ENCODE results near the gene RASAL1.
A peak's percentile ranks its signal among the peaks of the same experiment; 100 is the strongest.

RASAL1 gene

DNA sequence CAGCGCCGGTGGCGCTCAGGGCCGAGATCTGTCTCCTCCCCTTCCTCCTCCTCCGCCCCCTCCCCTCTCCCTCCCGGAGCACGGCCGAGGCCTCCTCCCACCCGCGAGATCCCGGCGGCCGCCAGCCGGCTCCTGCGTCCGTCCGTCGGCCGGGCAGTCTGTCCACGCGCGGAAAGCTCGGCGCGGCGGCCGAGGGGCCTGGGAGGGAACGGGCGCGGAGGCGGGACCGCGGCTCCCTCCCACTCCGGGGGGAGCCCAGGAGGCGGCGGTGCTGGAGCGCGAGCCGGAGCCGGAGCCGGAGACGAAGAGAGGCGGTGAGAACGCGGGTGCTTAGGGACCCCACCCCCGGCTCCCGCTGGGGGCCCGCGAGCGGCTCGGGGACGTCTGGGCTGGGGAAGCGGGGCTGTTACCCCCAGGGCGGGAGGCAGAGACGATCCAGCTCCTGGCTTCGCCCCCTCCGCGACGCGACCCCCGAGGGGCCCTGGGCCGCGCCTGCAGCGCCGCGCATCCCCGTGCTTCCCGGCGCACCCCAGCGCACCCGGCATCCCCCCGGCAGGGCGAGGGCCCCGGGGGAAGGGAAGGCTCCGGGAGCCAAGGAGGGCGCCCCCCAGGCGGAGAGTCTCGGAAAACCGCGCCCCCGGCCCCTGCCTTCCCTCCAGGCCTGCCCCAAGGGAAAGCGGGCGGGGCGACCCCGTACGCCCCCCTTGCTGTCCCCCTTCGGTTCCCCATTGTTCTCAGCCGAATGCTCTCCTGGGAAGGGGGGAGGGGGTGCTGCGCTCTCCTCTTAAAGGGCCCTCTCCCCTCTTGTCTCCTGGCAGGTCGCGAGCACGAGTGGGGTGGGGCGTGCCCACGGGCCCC, 78.7 kb downstream of the RASAL1 start, which contains the start of gene DTX1:
Gene DTX1, plus strand, starts transcription at position 100 of the 858 bp plus-strand sequence. CDS start 1,463 bp downstream, outside the sequence.
- DNase-seq (ENCODE audit: low read depth in 2 of 2), result peak in 1 of 2 donors; percentile 12

DNA sequence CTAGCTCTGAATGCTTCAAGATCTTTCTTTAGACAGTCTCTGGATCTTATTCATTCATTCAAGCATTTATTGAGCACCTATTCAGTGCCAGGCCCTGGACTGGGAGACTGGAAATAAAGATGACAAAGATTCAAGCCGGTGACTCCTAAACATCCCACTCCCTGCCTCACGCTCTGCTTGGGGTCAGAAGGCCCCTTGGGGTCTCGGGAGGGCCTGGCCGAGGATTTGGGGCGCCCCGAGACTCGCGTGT, 79.3 kb downstream of the RASAL1 start:
- DNase-seq (ENCODE audit: low read depth in 2 of 2), result no peak

DNA sequence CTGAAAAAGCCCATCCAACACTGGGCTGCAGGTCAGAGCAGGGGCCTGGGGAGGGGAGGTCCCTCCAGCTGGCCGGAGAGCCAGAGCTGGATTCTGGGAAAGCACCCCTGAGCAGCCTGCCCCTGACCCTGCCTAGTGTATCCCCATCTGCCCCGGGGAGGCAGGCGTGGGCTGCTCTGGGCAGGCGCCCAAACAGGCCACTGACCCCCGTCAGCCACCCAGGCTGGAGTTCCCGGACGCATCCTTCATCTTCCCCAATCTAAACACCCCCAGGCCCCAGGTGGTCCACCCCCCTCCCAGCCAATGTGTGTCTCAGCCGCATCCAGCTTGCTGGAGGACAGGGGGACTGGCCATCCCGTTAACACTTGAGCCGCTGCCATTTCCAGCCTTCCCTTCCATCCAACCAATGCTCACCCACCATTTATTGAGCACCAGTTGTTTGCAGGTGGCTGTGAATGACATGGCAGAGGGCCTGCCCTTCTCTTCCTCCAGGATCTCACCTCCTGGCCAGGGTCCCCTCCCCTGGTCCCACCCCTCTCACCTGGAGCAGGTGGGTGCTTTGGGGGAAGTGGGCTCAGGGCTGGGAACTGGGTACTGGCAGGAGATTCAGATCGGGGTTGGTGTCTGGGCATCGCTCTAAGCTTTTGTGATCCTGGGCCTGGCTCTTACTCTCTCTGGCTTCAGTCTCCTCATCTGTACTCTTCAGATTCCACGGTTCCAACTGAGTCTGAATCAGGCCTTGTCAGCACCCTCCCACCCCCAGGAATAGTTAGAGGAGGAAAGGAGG, 79.8 kb downstream of the RASAL1 start:
- DNase-seq (ENCODE audit: low read depth in 2 of 2), result no peak

DNA sequence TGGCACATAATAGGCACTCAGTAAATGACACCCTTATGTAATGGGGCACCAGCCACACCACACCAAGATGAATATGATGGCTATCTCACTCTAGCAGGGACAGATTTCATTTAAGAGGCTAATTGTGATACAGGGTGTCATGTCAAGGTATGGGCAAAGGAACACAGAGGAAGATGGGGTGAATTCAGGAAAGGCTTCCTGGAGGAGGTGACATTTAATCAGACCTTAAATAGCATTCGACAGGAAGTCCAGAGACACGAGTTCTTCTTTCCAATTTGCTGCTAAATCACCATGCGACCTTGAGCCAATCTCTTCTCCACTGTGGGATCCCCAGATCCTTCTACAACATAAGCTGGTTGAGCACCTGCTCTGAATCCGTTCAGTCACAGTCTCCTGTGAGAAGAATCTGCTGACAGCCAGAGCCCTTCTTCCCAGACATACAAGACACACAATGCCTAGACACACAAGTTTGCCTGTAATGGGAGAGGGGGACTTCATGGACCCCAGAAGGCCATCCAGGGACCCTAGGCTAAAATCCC, 80.5 kb downstream of the RASAL1 start:
- DNase-seq (ENCODE audit: low read depth in 2 of 2), result no peak

DNA sequence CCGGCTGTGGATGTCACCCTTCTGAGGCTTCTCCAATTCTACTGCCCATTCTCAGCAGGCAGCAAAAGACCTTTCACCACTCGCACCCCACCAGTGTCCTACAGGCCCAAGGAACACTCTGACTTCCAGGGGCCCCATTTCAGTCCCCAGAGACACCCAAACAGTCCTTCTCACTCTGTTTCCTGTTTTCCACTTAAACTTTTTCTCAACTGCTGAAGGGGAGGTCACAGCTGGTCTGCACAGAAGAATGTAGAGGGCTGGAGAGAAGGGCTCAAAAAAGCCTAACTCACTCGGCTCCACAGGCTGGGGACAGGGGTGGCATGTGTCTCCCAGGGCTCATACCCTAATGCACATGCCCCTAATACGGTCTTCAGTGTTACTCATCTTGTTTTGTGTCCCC, 83.2 kb downstream of the RASAL1 start:
- DNase-seq (ENCODE audit: low read depth in 2 of 2), result no peak

DNA sequence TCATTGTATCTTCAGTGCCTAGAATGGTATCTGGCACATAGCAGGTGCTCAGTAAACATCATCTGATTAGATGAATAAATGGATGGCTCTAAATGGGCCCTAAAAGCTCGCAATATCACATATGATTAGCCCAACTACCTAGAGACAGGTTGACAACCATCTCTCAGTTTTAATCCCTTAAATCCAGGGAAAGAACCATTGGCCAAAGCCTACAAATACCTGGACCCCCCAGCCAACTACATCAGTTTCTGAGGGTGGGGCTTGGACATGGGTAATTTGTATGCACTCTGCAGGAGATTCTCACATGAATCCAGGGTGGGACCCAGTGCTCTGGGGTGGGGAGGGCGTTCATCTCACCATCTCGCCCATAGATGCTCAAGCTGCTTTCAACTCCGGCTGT, 83.8 kb downstream of the RASAL1 start:
- DNase-seq (ENCODE audit: low read depth in 2 of 2), result no peak

DNA sequence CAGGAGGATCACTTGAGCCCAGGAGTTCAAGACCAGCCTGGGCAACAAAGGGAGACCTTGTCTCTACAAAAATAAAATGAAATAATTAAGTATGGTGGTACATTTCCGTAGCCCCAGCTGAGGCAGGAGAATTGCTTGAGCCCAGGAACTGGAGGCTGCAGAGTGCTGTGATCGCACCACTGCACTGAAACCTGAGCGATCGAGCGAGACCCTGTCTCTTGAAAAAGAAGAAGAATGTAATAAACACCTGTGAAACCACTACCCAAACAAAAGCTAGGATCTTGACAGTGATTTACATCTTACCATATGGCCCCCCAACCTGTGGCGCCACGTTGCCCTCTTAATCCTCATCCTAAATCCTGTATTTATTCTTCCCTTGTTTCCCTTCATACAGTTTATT, 84.8 kb downstream of the RASAL1 start:
- DNase-seq (ENCODE audit: low read depth in 2 of 2), result no peak

DNA sequence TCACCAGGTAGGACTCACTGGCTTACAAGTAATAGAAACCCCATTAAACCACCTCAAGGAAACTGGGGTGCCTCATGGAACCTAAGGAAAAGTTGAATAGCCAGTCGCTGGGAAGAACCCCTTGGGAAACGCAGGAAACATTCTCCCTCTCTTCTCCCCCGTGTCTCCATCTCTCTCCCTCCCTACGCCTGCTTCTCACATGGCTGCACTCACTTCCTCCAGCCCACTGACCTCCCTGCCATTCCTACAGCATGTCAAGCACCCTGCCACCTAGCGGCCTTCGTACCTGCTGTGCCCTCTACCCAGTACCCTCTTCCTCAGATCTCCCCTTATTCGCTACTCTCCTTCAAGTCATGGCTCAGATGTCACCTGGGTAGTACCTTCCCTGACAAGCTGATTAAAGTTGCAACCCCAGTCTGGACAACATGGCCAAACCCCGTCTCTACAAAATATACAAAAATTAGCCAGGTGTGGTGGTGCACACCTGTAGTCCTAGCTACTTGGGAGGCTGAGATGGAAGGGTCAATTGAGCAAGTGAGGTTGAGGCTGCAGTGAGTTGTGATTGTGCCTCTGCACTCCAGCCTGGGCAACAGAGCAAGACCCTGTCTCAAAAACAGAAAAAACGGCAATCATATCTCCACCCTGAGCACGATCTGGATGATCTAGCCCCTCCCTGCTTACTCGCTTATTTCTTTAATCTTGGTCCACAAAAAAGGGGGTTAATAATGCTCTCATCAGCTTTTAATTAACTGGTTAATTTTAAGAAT, 85.4 kb downstream of the RASAL1 start:
- no peak for DNase-seq (ENCODE audit: low read depth in 2 of 2)
